Stimulated activated CD4-positive, alpha-beta T cell treated with anti-CD3 and anti-CD28 coated beads, Interleukin-2, amount 100 ng/mL, for 4 hours (primary cell): ENCODE data around the gene OSGEP.

Experiments
- DNase-seq: peaks from one replicate; pipeline ENCODE4 v3.0.0-alpha.2; 2020; ENCODE audit warnings: low read depth

The OSGEP gene

GRCh38 chr14:20434701-20435581 is 19.7 kb downstream of the OSGEP start:
- DNase-seq = no peak

- no peak for DNase-seq
Measured at GRCh38 chr14:20429801-20430669, 24.6 kb downstream of the OSGEP start.

GRCh38 chr14:20428802-20429201 is 25.8 kb downstream of the OSGEP start:
- DNase-seq = no peak

GRCh38 chr14:20428010-20428365 is 26.6 kb downstream of the OSGEP start:
- no peak for DNase-seq

GRCh38 chr14:20427231-20428009 is 27.2 kb downstream of the OSGEP start:
- DNase-seq = no peak

- DNase-seq = no peak
Measured at GRCh38 chr14:20424851-20425250, 29.8 kb downstream of the OSGEP start.

- DNase-seq = no peak
Measured at GRCh38 chr14:20422886-20423285, 31.7 kb downstream of the OSGEP start.

GRCh38 chr14:20421267-20421666 is 33.3 kb downstream of the OSGEP start:
- no peak for DNase-seq

GRCh38 chr14:20419419-20419818 is 35.2 kb downstream of the OSGEP start:
- DNase-seq = no peak

GRCh38 chr14:20418501-20418909 is 36.1 kb downstream of the OSGEP start:
- no peak for DNase-seq

- no peak for DNase-seq
Measured at GRCh38 chr14:20417250-20418186, 37.1 kb downstream of the OSGEP start.

GRCh38 chr14:20416223-20416622 is 38.4 kb downstream of the OSGEP start:
- DNase-seq = no peak

- DNase-seq = peak; percentile 26
Measured at GRCh38 chr14:20415782-20416206, 38.8 kb downstream of the OSGEP start.

GRCh38 chr14:20413744-20414082 is 40.9 kb downstream of the OSGEP start:
- no peak for DNase-seq

- DNase-seq = peak; percentile 58
Measured at GRCh38 chr14:20412876-20413743, 41.5 kb downstream of the OSGEP start, which contains the start of gene TEP1. Gene TEP1, minus strand, starts transcription at chr14:20413501. Its CDS starts 5,062 bp downstream, at chr14:20408439.

GRCh38 chr14:20412411-20412810 is 42.2 kb downstream of the OSGEP start:
- DNase-seq = no peak

GRCh38 chr14:20409226-20409625 is 45.4 kb downstream of the OSGEP start:
- no peak for DNase-seq

- no peak for DNase-seq
Measured at GRCh38 chr14:20403521-20403920, 51.1 kb downstream of the OSGEP start.

- DNase-seq = peak; percentile 9
Measured at GRCh38 chr14:20400965-20401593, 53.5 kb downstream of the OSGEP start.

GRCh38 chr14:20400589-20400964 is 54.0 kb downstream of the OSGEP start:
- DNase-seq = no peak
